Subcutaneous adipose tissue (tissue), 4 donors: Measurements from ENCODE around the gene SPDYC. TPM values are rescaled to one million over a fixed set of nuclear protein-coding genes. Genes with fewer than 3 reads are reported as not detected.

Experiments used
- CTCF ChIP-seq: fragments of 450-650 bp; IDR thresholded peaks from one replicate; pipeline ENCODE4 v1.5.1; 2016; ENCODE audit warnings: low read depth, mild to moderate bottlenecking, control low read depth, antibody characterized with exemption, moderate library complexity
- total RNA-seq, 4 donors: library from RNA; depleted of rRNA; stranded (reverse); fragments of >200 nt; gene quantifications; one replicate each; pipeline ENCODE4 v1.1.0, GENCODE V29; 2016

Gene SPDYC
- total RNA-seq, 4 donors from 2014 or later = not detected

- TF ChIP-seq CTCF = no peak
Observed at GRCh38 chr11:65204646-65205601, 34.9 kb downstream of the SPDYC start.

- no peak for TF ChIP-seq CTCF
Observed at GRCh38 chr11:65205602-65205967, 35.6 kb downstream of the SPDYC start.

GRCh38 chr11:65206441-65206841 lies 36.4 kb downstream of the SPDYC start:
- no peak for TF ChIP-seq CTCF

GRCh38 chr11:65206901-65207300 lies 36.9 kb downstream of the SPDYC start:
- no peak for TF ChIP-seq CTCF

GRCh38 chr11:65207918-65208784 lies 38.1 kb downstream of the SPDYC start:
- TF ChIP-seq CTCF = no peak

- no peak for TF ChIP-seq CTCF
Observed at GRCh38 chr11:65208785-65209710, 39.0 kb downstream of the SPDYC start.
